NCI-H146 treated with DMSO at 0.1 percent for 48 hours (cell line): Measurements from ENCODE around the gene ZNF22.

Experiments used
- DNase-seq: peaks from one replicate; lab custom pipeline; 2025; ENCODE audit not compliant: unreplicated experiment; lab: John Stamatoyannopoulos, UW

ZNF22 gene

DNA sequence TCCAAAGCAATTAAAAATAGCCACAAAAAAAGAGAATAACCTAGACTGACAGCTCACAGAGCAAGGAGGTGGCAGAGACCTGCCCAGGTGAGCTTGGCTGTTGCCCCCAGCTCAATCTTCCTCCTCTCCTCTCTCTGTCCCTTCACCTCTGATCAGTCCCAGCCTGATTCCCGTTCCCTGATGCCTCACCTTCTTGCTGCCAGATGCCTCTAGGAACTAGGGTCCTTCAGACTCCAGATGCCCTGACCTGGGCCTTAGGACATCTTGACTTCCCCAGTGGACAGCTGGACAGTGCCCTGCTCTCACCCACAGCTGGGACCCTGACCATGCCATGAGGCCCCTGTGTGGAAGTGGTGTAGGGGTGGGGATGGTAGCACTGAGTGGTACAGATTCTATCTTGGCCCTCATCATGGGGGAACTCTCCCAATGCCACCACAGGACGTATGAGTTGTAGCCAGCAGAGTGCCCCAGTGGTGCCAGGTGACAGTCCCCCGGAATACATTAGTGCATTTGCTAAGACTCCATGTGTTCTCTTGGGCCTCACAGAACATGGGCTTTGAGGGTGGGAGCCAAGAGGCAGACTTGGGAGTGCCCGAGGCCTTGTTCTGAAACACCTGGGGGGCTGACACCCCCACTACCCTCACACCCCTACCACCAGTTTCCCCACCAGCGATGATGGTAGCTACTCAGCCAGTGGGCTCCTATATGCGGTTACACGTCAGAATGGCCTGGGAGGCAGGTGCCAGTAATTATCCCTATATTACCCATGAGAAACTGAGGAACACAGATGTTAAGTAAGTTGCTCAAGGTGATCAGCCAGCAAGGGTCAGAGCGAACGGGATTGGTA lies 24.1 kb upstream of the ZNF22 start:
- DNase-seq, result no peak

DNA sequence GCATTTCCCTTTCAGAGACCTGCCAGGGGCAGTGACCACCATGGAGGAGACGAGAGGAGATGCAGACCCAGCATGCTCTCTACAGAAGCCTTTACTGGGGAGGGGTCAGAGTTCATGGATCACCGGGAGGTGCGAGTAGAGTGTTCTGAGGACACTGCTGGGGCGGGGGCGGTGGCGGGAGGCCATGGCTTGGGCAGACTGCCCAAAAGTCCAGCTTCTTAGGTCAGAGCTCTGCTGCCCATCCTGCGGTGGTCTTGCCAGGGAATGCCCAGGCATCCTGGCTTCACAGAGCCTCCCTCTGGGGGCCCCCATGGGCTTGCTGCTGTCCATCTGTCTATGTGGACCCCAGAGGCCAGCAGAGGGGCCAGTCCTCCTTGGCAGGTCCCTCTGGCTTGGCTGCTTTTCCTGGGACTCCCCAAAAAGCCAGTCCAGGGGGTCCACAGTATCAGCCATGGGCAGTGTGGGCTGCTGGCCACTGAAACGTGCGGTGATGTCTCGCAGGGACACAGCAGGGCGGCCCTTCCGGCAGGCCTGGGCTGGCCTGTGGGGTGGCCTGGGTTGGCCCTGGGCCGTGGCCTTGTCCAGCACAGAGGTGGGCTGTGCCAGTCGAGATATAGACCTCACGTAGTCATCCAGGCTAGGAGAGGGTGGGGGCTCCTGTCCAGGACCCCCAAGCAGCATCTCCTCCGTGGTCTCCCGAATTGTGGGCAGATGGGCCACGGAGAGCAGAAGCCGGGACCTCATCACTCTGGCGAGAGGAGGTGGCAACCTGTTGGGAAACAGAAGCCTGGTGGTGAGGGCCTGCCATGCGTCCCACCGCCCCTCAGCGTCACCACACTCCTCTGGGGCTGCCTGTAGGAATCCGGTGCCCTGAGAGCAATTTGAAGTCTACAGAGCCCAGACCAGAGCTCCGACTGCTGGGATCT lies 23.2 kb upstream of the ZNF22 start:
- no peak for DNase-seq

DNA sequence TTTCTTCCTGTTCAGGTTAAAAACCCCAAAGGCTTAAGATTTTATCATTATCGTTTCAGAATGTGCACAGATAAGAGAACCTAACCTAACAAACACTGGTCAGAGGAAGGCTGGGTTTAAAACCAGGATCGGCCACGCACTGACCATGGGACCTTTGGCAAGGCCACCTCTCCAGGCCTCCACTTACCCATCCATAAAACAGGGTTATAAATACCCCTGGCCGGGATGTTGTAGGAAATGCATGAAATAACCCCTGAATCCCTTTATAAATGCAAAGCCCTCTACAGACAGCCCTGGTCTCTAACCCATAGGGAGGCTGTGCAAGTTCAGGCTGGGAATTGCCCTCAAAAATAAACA lies 22.5 kb upstream of the ZNF22 start:
- DNase-seq, result no peak

DNA sequence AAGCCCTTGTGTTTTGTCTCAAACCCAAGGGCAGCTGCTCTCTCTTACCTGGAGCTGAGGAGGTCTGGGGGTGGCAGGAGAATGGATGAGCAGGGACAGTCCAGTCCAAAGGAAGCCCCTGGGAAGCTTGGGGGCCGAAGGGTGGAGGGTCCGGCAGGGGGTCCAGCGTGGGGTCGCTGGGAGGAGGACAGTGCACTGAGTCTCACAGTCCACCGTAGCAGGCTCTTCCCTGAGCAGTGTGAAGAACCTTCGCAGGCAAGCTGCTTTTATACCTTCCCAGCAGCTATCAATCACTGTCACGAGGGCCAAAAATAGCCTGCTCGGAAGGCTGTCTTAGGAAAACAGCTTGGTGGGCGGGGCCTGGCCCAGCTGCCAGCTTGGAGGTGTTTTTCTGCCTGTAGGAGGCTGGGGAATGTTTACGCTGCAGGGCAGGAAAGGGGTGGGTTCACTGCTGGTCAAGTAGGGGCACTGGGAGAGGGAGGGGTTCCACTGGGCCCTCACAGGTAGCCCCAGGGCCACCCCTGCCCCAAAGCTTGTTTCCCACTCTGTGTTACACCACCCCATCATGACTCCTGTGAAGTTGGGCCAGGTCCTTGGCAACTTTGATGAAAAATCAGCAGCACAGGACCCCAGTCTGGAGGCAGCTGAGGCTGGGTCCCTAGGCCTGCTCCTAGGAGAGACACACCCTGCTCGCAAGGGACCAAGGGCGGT lies 22.0 kb upstream of the ZNF22 start, which contains the start of gene DEPP1:
DEPP1 (minus strand) TSS at position 240 of the 711 bp plus-strand sequence. CDS start 779 bp downstream, outside the sequence.
- DNase-seq, result peak; percentile 90

DNA sequence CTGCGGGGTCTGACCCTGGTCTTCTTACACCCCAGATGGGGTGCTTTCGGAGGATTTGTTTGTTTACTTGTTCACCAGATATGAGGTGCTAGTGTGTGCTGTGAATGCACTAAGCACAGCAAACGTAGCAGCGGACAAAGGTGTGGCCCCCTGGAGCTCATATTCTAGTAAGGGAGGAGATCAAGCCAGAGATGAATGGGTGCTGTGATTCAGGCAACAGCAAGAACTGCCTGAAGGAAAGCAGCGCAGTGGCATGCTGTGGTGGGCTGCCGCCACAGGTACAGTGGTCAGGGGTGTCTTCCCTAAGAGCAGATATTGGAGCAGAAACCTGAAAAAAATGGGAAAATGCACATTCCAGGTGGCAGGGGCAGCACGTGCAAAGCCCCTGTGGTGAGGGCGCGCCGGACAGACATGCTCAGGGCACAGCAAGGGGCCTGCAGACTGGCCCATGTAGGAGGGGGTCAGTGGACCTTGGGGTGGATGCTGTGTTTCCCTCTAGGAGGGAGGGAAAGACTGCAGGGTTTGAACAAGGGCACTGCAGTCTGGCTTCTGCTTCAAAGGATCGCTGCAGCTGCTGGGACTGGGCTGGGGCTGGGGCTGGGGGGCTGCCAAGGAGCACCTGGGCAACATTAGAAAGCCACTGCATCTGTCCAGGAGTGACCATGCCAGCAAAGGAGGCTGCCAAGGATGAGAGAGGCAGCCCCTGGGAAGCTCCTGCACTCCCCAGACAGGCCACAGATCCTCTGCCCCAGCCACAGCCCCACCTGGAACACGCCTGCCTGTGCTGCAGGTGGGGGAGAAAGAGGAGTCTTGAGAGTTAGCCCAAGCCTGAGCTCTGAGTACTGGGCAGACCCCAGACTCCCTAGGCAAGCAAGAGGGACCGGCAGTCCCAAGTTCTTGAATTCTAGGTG lies 21.2 kb upstream of the ZNF22 start:
- DNase-seq, result peak; percentile 7

DNA sequence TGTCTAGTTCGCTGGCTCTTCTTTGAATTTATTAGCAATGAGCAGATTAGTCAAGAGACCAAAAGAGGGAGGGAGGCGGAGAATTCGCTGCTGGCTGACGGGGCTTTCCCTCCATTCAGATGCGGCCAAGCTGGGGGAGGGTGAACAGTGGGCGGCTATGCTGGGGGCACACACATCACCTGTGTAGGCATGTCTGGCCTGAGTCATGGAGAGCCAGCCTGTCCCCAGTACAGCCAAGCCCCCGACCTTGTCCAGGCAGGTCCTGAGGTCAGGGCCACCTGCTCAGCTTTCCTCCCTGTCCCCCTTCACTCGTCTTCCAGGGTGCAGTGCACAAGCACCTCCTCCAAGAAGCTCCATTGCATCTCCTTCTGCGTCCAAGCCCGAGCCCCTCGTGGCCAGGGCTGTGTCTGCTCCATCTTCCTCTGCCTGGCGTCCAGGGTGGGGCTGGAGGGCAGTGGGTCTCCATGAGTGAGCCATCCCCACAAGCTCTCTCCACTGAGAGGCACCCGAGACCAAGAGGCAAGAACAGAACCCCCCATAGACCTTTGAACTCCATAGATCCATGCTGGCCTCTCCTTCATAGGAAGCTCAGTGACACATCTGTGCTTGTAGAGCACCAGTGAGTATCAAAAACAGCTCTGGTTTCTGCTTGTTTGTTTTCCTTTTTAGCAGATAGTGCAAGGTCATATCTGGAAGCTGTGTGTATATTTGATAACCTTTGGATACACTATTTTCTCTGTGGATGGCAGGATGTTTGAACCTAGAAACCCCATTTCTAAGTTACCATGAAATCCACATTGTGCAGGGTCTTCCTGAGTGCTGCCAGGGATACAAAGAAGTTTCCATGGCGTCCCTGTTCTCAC lies 20.2 kb upstream of the ZNF22 start:
- no peak for DNase-seq

- no peak for DNase-seq
These were observed 19.3 kb upstream of the ZNF22 start for GRCh38 chr10:44981172-44982113.

DNA sequence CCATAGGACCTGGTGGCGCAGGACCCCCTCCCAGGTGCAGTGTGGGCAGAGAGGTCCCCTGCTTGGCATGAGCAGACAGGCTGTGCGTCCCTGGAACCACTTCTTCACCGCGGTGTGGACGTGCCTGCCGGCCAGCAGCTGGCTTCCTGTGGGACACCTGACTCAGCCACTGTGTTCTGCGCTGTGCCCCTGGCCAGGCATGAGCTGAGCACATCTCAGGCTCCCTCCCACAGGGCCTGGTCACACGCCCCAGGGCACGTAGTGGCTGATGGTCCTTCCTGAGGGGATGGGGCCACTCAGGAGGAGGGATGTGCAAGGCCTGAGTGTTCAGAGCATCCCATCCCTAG lies 18.6 kb upstream of the ZNF22 start:
- DNase-seq, result no peak

DNA sequence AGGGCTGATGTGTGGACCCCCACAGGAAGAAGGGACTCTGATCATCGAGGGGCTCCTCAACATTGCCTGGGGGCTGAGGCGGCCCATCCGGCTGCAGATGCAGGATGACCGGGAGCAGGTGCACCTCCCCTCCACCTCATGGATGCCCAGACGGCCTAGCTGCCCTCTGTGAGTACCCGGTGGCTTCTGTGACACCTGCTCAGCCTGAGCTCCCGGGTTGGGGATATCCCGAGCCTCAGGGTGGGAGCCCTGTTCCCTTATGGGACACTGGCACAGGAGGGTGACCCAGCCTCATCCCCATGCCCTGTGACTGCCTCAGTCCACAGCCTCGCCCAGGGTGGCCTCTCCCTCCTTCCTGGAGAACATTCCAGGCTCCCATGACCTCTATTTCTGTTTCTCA lies 18.2 kb upstream of the ZNF22 start:
- no peak for DNase-seq

DNA sequence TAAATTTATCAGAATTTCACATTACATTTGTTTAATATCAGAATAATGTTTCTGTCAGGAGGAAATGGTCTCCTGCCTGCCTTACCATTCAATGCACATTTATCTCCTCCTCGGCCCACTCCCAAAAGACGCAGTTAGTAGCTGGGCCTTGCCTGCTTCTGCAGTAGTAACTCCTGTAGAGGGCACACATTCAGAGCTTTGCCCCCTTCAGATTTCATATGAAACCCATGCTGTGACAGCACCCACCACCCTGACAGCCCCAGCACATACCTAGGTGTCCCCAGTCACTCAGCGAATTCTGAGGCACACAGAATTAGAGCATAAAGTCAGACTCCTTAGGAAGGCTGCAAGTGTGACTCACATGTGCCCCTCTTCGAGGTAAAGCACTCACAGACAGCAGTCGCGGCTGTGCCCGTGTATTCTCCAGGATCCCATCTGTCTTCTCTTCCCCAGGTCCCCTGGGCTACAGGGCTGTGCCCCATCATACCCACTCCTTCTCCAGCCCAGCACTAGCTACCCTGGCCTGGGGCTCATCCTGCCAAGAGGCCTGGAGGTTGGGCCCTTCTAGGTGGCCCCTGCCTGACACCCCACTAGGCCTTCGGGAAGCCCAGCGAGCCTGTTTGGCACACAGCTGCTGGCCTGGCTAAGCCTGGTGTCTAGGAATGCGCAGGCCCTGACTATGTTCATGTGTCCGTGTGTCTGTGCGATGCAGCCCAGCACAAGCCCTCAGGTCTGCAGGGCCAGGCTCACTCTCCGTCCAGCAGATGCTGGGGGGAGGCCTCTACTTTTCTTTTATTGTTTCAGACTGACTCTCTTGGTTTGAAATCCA lies 17.4 kb upstream of the ZNF22 start:
- DNase-seq, result no peak

DNA sequence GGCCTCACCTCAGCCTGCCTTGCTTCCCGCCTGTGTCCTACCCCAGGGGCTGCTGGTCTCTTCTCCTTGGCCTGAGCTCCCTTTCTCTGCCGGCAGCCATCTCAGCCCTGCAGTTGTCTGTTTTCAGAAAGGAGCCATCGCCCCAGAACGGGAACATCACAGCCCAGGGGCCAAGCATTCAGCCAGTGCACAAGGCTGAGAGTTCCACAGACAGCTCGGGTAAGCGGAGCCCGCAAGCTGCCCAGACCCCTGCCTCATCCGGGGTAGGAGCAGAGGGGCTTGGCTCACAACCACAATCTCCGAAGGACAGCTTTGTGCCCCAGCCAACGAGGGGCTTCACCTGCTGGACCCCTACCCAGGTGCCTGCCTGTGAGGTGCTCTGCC lies 16.8 kb upstream of the ZNF22 start:
- DNase-seq, result no peak

DNA sequence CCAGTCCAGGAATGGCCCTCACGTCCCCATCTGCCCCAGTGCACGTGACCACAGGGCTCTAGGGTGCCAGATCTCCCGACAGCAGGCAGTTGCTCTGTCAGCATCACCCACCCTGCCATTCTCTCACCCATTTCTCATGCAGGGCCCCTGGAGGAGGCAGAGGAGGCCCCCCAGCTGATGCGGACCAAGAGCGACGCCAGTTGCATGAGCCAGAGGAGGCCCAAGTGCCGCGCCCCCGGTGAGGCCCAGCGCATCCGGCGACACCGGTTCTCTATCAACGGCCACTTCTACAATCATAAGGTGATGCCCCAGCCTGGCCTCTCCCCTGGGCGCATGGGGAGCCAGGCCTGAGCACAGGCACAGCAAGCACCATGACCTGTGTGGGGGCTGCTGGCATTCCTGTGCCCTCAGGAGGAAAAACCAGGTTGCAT lies 16.0 kb upstream of the ZNF22 start:
- no peak for DNase-seq

DNA sequence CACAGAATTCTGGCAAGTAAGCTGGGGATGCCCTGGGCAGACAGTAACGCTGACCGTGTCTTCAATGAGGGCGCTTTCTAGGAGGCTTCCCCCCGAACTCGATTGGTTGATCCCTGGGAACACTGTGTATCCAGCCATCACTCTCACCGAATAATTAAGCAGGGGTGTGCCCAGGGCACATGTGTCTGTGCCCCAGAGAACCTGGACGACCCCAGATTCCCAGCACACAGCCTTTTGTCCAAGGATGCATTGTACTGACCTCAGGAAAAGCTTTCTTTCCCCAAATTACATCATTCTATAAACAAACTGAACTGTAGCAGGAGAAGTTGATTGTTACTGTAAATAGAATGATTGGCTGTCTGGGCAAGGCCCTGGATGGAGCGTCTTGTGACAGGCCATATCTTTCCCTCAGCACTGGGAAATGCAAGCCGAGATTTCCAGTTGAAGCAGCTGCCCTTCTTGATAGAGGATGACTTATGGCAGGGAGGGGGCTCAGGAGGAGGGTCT lies 15.5 kb upstream of the ZNF22 start:
- no peak for DNase-seq

- no peak for DNase-seq
These were observed 14.5 kb upstream of the ZNF22 start for GRCh38 chr10:44986179-44986578.

DNA sequence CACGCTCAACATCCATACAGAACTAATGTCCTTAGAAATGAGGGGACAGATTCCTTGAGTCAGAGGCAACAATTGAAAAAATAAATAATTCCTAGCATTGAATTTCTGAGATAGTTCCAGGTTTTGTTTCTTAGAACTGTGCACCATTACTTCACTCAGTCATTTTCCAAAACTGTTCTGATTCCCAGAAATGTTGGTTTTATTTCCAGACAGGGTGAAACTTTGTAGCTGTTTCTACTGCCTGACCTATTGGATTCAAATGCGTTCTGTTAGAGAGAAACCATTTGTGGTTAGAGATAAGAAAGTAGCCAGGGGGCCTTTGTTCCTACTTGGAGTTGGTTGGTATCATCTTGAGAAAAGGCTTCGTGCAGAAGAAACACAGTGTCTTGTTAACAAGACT lies 14.1 kb upstream of the ZNF22 start:
- DNase-seq, result no peak

- peak; percentile 46 for DNase-seq
These were observed 11.7 kb upstream of the ZNF22 start for GRCh38 chr10:44988957-44989585.
